HG03342 (cell line): Measurements from ENCODE around the gene GASK1A.
"Not testable (repeated sequence)": the region's sequence is repeated elsewhere in the genome, so short reads cannot be mapped to it uniquely, and the experiment has no call there.

ENCODE experiments used
- ATAC-seq: cut with Tn5 transposase; IDR thresholded peaks from one replicate; pipeline ENCODE4 v1.9.1; 2021; ENCODE audit warnings: mild to moderate bottlenecking, moderate library complexity; ENCODE audit not compliant: unreplicated experiment

GASK1A gene

GRCh38 chr3:43030162-43030935 lies 51.2 kb downstream of the GASK1A start:
- ATAC-seq: no peak

GRCh38 chr3:43031485-43031884 lies 52.4 kb downstream of the GASK1A start:
- ATAC-seq: no peak

GRCh38 chr3:43031889-43032545 lies 52.9 kb downstream of the GASK1A start:
- no peak for ATAC-seq

DNA sequence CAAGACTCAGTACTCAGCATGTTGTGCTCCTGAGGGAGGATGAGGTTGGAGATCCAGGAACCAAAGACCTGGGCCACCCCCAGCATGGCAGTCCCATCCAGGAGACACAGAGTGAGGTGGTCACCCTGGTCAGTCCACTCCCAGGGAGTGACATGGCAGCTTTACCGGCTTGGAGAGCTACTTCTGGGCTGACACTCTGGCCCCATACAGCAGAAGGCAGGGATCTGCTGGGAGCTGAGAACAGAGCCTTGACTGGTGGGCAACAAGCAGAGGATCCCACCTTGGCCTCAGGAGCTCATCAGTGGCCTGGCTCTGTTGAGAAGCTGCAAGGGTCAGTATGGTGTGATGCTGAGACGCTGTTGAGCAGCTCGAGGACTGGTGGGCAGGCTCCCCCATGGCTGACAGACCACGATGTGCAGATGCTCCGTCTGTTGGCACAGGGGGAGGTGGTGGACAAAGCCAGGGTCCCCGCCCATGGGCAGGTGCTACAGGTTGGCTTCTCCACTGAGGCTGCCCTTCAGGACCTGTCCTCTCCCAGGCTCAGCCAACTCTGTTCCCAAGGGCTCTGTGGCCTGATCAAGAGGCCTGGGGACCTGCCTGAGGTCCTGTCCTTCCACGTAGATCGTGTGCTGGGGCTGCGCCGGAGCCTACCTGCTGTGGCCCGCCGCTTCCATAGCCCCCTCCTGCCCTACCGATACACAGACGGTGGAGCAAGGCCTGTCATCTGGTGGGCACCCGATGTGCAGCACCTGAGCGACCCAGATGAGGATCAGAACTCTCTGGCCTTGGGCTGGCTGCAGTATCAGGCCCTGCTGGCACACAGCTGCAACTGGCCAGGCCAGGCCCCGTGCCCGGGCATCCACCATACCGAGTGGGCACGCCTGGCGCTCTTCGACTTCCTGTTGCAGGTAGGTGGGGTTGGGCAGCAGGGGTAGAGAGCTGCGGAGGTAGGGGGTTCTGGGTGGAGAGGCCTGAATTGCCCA lies 53.8 kb downstream of the GASK1A start:
- no peak for ATAC-seq

DNA sequence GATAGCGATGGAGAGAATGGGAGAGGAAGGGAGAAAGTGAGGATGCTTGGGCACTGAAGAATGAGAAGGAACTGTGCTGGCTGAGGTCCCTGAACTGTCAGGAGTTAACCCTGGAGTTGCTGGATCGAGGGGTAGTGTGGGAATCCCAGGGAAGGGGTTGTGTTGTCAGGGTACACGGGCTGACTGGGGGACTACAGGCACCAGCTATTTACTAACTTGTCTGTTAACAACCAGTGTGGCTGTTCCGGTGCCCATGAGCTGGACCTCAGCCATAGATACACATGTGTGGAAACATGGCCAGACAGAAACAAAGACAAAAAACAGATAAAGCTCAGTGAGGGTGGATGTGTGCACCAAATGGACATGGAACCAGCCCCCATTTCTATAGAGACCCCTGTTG lies 55.1 kb downstream of the GASK1A start:
- no peak for ATAC-seq

DNA sequence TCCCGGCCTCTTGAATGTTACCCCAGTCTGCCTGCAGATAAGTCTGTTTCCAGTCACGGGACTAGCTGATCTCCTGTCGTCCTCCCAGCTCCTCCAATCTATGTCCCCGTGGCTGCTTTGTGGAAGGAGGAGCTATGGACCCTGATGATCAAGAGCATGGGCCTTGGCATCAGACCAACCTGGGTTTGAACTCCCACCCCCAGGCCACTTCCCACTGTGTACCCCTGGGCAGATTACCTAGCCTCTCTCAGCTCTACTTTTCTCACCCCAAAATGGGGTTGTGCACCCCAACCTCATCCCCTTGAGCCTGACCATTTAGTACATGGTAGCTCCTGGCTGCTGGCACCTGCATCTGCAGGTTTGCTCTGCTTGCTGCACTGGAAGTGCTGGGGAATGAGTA lies 55.8 kb downstream of the GASK1A start:
- ATAC-seq: no peak

DNA sequence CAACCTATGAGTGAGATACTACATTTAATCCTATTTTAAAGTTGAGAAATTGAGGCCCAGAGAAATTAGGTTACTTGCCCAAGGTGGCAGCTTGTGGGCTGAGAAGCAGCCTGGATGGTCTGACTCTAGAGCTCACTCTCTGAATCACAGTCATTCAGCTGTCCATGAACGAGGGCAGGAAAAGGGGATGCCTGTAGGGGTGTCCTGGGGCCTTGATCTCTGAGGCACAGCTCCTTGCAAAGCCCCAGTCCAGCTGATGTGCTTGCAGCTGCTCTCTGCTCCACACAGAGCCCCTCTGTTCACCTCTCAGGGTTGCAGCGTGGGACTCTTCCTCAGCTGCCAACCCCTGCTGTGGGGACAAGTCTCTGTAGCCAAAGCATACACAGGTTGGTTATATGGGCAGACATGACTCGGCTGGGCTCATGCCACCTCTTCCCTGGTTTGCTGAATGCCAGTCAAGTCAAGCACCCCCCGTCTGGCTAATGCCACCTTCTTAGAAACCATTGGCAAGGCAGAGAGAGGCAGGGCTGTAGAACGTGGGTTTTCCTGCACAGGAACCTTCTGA lies 56.8 kb downstream of the GASK1A start:
- ATAC-seq: no peak

- ATAC-seq: no peak
Observed at GRCh38 chr3:43036621-43037423, 57.7 kb downstream of the GASK1A start.

DNA sequence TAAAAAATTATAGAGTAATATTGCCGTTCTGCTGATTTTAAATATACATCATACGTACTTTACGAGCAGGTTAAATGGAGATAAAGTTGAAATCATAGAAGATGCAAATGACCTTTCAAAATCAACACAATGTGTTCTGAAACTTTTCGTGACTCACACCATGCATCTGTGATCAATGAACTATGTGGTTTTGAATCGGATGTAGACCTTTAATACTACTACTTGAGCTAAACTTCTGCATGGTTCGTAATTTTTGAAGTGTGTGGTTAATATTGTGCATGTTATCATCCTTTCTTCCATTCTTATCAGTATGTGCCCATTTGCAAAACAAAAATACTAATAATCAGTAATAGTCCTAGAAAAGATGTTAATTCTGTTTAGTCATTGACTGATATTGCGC lies 58.9 kb downstream of the GASK1A start:
- no peak for ATAC-seq

- no peak for ATAC-seq
Observed at GRCh38 chr3:43041517-43041916, 62.4 kb downstream of the GASK1A start.

GRCh38 chr3:43043071-43043766 lies 64.1 kb downstream of the GASK1A start:
- no peak for ATAC-seq

DNA sequence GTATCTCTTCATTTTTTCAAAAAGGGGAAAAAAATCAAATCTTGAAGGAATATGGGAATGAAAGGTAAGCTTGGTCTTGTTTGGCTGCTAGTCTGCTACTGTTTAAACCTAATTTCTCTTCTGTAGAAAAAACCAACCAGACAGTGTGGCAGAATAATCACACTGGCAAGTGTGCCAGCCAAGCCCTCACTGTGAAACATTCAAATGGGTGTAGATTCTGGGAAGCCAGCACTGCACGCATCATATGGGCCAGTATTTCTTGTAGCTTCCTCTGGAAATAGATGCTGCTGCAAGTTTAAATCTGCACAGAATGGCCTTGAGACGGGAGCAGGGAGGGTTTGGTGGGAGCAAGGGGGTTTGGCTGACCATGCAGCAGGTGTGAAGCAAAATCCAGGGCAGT lies 64.7 kb downstream of the GASK1A start:
- ATAC-seq: no peak

- not testable (repeated sequence) for ATAC-seq
Observed at GRCh38 chr3:43045079-43045478, 66.0 kb downstream of the GASK1A start.

- no peak for ATAC-seq
Observed at GRCh38 chr3:43046583-43046982, 67.5 kb downstream of the GASK1A start.

DNA sequence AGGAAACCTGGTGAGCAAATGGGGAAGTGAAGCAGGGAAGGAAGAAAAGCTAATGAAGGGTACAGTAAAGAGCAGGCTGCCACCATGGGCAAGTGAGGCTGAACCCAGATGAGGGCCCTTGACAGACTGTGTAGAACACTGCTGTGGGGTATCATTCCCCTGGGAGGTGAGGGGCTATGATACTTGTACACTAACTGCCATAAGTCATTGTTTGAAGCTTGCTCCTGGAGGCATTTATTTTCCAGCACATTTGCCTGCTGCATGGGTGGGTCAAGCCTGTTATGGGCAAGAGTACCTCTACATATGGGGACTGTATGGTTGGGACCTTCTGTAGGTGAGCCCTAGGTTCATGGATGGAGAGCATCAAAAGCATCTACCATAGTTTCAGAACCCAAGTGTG lies 69.4 kb downstream of the GASK1A start:
- ATAC-seq: no peak

GRCh38 chr3:43053291-43053690 lies 74.2 kb downstream of the GASK1A start:
- ATAC-seq: no peak

- ATAC-seq: no peak
Observed at GRCh38 chr3:43054754-43055153, 75.6 kb downstream of the GASK1A start.

GRCh38 chr3:43055393-43055792 lies 76.3 kb downstream of the GASK1A start:
- ATAC-seq: no peak
